GM12892 (cell line): ENCODE results near the gene SIRT2.

ENCODE experiments used
- DNase-seq: peaks from one replicate; pipeline ENCODE4 v3.0.0; 2011; ENCODE audit not compliant: insufficient read length
- FAIRE-seq: peaks from 2 replicates; lab custom pipeline; 2011; peaks lifted over from hg19 to GRCh38; lab: Jason Lieb, UNC
- POLR2A ChIP-seq: IDR thresholded peaks from 2 replicates; pipeline ENCODE4 v1.6.1; 2011; ENCODE audit warnings: low read depth, low read length, control low read depth
- POLR2AphosphoS5 ChIP-seq: IDR thresholded peaks from 2 replicates; pipeline ENCODE4 v1.6.1; 2011; ENCODE audit warnings: low read depth, low read length, control low read depth
- TAF1 ChIP-seq: IDR thresholded peaks from 2 replicates; pipeline ENCODE4 v1.6.1; 2011; ENCODE audit warnings: low read depth, mild to moderate bottlenecking, control low read depth, low read length, borderline replicate concordance

SIRT2 gene

DNA sequence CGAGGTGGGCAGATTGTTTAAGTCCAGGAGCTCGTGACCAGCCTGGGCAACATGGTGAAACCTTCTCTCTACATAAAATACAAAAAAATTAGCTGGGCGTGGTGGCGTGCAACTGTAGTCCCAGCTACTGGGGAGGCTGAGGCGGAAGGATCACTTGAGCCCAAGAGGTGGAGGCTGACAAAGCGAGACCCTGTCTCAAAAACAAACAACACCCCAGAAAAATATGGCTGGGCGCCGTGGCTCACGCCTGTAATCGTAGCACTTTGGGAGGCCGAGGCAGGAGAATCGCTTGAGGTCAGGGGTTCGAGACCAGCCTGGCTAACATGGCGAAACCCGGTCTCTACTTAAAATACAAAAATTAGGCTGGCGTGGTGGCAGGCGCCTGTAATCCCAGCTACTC lies 46.2 kb downstream of the SIRT2 start:
- no peak for TF ChIP-seq POLR2AphosphoS5
- no peak for TF ChIP-seq POLR2A
- DNase-seq (no peak), FAIRE-seq (no peak)

DNA sequence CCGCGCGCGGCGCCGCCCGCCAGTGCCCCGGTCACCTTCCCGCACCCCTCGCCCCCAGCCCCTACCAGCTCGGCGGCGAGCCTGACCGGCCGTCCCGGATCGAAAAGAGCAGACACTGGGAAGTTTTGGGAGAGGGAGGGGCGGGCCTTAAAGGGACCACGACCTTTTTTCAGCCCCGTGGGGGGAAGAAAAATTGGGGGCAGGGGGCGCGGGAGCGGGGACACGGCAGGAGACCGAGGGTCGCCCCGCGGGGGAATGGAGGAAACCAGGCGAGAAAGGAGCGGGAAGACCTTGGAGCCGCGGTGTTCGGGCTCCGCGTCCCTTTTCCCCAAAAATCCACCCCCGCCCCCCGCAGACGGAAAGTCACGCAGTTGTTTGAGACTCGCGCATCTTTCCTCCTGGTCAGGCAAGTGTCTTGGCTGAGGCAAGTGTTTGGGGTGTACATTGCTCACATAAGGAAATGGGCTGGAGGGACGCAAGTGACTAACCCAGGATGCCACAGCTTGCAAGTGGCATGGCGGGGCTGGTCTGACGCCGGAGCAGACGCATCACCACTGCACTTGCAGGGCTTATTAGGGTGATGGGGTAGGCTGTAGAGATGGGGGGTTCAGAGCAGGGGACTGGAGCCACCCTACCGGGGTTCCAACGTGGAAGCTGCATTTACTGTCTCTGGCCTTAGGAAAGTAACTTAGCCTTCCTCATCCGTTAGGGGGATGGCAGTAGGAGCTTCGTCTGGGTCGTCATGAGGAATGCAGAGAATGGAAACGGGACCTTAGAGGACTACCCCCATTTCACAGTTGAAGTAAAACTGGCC lies 47.0 kb downstream of the SIRT2 start:
- FAIRE-seq: peak; percentile 90
- DNase-seq: no peak
- TF ChIP-seq TAF1: peak; percentile 44; the same call in 1 of the 2 replicates
- peak; percentile 60 for TF ChIP-seq POLR2A
- peak; percentile 78 for TF ChIP-seq POLR2AphosphoS5

DNA sequence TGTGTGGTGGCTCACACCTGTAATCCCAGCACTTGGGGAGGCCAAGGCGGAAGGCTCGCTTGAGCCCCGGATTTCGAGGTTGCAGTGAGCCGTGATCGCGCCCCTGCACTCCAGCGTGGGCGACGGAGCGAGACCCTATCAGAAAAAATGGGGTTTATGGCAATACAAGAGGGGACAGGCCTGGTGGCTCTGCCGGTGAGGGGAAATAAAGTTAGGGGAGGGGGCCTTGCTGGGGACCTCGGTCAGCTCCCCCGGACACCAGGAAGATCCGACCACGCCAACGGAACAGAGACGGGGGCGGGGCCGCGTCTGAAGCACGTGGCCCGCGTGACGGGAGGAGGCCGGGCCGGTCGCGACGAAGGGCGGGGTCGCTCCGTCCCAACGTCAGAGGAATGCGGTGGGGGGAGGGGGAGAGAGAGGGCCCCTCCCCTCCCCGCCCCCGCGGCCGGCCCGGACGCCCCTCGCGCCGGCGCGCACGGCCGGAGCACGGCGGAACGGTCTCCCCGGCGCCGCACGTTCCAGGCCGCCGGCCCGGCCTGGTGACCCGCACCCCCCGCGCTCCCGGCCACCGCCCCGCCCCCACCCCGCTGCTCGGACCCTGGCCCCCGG lies 47.7 kb downstream of the SIRT2 start:
- FAIRE-seq: peak; percentile 97
- DNase-seq: peak; percentile 75
- TF ChIP-seq TAF1 (0 out of 2 replicates have a peak, but pooled peaks have one; percentile 5), POLR2AphosphoS5 (0 out of 2 replicates have a peak, but pooled peaks have one; percentile 40), POLR2A (peak; percentile 32; the same call in 1 of the 2 replicates)

DNA sequence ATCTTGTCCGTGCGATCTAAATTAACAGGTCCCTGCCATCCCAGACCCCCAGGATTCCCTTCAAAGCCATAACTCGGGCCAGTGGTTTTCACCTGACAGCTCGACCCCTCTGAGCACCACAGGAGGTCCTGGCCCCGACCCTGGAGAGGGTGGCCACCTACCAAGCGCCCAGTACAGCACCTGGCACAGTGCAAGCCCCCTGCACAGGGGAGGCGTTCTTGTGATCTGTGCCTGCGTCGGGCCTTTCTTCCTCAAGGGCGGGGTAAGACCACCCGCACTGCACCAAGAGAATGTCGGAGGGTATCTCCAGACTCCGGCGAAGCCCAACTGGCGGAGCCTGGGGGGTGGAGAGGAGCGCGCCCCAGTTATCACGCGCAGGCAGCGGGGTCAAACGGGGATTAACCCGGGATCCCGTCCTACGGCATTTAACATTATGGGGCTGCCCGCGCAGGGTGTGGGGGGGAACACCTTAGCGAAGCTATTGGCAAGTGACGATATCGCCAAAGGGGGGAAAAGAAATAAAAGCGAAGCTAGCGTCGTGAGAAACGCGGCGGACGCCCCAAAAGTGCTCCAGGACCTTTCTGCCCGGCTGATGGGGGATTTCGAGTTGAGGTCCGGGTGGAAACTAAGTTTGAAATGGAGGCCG lies 48.3 kb downstream of the SIRT2 start:
- DNase-seq (no peak), FAIRE-seq (no peak)
- TF ChIP-seq POLR2A (peak; percentile 22; the same call in 1 of the 2 replicates), POLR2AphosphoS5 (no peak; the same call in 1 of the 2 replicates)

DNA sequence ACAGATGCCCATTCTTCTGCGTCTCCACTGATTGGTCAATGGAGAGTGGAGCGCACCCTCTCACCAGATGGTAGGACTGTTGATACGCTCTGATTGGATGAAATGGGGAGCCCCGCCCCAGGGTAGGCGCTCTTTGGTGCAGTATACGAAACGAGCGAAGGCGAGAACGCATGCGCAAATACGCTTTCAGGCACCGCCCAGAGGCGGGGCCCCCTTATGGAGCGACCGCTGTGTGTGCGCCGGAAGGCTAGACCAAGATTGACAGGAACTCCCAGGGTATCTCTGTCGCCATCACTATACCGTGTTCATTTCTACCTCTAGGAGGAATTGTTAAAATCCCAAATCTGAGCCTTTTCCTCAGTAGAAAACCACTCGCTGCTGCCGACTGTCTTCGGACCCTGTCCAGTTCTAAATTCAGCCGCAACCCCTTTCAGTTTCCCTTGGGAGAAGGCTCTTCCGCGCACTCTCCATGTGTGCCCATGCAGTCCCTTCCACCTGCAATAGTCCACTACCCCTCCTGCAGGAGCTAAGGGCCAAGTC lies 48.9 kb downstream of the SIRT2 start:
- FAIRE-seq (no peak), DNase-seq (peak; percentile 79)
- TF ChIP-seq POLR2A (peak; percentile 77), POLR2AphosphoS5 (peak; percentile 76), TAF1 (peak; percentile 55; the same call in 1 of the 2 replicates)

DNA sequence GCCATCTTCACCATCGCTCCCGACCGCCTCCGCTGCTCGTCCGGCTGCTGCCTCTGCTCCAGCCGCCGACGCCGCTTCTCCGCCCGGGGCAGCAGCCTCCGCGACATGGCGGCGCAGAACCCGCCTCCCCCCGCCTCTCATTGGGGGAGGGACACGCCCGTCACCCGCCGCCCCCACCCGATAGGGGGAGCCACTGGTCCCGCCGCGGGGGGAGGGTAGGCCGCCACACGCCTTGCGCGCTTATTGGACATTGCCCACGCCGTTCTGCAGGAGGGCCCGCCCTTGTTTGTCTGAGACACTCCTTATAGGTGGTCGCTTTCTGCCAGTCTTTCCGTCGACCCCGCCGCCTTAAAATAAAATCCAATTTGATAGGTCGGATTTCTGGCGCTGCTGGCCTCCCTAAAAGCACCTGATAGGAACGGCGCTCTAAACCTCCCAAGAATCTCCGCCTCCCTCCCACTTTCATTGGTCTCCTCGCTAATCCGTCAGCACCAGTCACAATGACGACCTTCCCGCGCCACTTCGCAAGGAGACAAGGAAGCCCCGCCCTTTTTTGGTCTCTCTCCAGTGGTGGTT lies 49.5 kb downstream of the SIRT2 start, which contains the start of gene HNRNPL:
Gene HNRNPL (minus strand): TSS at position 127 of the 576 bp plus-strand sequence. CDS start 20 bp downstream, at position 107.
- peak; percentile 91 for DNase-seq
- TF ChIP-seq TAF1 (peak; percentile 62; the same call in 1 of the 2 replicates), POLR2AphosphoS5 (peak; percentile 84), POLR2A (peak; percentile 86; the same call in 1 of the 2 replicates)
- FAIRE-seq: peak; percentile 99

DNA sequence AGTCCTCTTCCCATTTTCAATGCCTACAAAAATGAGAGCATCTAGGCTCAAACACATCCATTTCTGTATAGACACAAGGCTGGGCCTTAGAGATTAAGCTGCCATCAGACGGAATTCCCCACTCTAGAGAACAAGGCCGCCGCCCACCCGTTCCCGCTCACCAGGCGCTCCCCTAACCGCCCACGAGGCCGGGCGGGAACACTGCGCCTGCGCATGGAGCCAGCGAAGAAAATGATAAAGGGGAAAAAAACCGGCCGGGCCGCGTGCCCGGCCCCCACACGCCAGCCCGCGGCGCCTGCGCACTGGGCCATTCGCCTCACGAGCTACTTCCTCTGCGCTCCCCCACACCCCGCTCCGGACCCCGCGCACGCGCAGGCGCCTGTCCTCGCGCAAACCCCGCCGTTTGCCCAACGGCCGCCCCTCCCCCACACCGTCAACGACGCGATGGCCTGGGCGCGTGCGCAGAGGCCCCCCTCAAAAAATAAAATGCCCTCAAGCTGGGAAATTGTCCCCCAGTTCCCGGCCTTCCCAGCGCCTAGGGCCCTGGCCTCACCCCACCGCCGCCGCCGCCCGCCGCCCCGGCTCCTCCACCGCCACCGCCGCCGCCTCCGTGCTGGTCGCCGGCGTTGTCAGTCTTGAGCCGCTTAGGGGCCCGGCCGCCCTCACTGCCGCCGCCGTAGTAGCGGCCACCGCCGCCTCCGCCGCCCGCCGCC lies 50.1 kb downstream of the SIRT2 start:
- TF ChIP-seq TAF1 (no peak; the same call in 1 of the 2 replicates), POLR2AphosphoS5 (0 out of 2 replicates have a peak, but pooled peaks have one; percentile 26)
- peak; percentile 96 for FAIRE-seq
- peak; percentile 93 for DNase-seq

DNA sequence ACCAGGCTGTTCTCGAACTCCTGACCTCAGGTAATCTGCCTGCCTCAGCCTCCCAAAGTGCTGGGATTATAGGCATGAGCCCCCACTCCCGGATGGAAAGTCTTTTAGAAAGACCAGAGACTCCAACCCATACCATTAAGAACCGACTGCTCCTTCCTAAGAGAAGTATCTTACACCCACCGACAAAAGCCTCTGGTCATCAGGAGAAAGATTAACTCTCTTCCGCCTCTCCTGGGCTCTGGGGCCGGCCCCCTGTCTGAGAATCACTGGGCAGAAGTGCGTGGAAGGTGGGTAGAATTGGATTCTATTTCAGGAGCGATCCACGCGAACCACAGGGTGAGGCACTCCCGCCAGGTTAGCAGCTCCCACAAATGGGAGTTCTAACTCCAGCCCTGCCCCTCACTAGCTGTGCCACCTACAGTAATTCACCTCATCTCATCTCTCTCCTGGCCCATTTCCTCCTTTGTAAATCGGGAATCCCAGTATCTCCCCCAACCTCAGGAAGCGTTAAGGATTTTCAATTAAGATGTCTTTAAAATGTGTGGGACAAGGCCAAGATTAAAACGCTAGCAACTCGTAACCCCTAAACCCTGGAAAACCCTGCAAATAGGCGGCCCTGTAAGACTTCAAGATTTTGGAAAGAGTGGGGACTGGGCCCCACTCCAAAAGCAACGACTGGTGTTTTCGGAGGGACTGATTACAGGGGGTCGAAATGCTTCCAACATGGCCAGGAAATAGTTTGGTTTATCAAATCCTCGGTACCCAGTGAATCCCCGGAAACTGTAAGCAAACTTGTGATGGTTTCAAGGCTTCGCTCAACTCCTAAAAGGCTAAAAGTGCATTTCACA lies 50.9 kb downstream of the SIRT2 start:
- DNase-seq (no peak), FAIRE-seq (no peak)
- peak; percentile 20; the same call in 1 of the 2 replicates for TF ChIP-seq POLR2A
- TF ChIP-seq POLR2AphosphoS5: no peak; the same call in 1 of the 2 replicates
- TF ChIP-seq TAF1: no peak

DNA sequence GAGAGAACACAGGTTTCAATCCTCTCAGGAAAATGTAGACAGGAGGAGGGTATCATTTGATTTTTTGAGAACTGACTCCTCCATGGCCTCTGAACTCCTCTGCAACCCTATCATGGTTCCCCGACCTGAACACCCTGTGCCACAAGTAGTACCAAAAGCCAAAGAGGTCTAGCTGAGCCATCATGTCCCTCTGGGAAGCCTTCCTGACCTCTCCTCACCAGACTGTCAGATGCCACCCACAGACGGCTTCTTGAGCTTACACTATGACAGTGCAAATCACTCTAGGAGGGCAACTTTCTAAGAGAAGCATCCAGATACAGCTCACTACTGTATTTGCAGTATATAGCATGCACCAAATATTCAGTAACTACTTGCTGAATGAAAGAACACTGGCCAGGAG lies 53.3 kb downstream of the SIRT2 start:
- no peak for FAIRE-seq
- no peak for TF ChIP-seq TAF1
- no peak for TF ChIP-seq POLR2A
- DNase-seq: no peak
